Hematopoietic multipotent progenitor cell treated with erythropoietin and hydrocortisone succinate and interleukin-3 and kit ligand, for 6 days (in vitro differentiated cells): ENCODE data around the gene MAPKBP1.
"Not testable (repeated sequence)": the region's sequence is repeated elsewhere in the genome, so short reads cannot be mapped to it uniquely, and the experiment has no call there.

Source experiments
- DNase-seq: peaks from one replicate; pipeline ENCODE4 v3.0.0-alpha.2; 2015

Gene MAPKBP1

DNA sequence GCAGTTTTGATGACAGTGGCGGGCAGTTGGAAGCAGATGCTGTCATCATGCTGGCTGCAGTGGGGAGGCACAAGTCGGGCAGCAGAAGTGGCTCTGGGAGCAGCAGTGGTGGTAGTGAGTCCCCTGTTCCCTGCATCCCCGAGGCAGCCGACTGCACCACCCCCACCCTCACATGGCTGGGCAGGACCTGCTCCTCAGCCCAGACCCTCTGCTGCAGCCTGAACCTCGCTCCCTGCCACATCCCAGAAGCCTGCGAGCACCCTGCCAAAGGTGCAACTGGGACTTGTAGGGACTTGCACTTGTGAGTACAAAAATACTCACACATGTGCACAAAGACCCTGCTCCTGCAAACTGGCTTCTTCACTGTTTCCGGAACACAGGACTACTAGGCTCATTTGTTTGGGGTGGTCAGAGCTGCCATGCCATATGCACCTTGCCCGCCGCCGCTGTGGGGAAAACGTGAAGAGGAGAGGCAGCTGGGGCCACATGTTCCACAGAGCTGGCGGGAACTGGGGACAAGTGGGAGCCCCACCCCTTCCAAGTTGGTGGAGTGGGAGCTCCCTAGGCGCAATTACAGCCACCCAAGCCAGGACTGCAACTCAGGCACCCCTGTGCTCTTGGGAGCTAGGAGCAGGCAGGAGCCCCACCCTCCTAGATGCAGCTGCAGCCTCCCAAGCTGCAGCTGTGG, 55.8 kb downstream of the MAPKBP1 start:
- DNase-seq: no peak

DNA sequence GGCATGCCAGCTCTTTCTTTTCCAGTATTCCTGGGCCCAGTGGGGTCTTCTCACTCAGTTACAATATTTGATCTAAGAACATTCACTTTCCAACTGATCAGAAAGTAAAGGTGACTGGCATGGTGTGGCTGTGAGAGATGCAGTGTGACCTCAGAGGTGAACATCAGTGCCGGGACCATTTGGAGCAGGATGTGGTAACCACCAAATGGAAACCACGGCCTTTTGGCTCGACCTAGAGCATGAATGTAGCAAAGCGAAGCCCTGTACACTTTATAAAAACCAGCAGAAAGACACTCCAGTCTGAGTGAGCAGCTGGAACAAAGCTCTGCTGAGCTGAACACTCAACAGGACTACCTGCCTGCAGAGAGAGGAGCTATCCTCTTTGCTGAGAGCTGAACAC, 57.0 kb downstream of the MAPKBP1 start:
- not testable (repeated sequence) for DNase-seq

DNA sequence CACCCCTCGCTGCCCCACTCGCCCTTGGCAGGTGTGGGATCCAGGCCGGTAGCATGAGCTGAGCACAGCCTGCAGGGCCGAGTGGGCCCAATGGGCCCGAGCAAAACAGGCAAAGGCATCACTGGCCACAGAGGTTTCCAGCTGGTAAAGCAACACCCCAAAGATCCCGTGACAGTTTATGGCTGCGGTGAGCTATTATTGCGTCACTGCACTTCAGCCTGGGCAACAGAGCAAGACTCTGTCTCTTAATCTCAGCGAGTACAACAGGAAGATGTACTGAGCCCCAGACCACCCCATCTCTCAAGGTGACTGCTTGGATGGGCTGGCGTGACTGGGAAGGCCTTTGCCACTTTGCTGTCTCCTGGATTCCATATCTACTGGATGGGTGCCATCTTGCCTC, 57.9 kb downstream of the MAPKBP1 start:
- no peak for DNase-seq

DNA sequence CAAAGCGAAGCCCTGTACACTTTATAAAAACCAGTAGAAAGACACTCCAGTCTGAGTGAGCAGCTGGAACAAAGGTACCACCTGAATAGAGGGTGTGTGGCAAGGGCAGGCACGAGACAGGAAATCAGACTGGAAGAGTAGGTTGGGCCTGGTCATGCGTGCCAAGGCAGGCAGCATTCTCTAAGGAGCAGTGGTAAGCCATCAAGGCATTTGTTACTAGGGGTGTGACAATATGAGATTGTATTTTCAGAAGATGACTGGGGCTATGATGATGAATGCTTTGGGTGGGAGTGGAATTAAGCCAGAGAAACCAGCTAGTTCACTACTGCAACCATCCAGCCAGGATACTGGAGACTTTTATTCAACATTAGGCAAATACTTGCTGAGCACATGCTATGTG, 58.6 kb downstream of the MAPKBP1 start:
- DNase-seq: no peak

DNA sequence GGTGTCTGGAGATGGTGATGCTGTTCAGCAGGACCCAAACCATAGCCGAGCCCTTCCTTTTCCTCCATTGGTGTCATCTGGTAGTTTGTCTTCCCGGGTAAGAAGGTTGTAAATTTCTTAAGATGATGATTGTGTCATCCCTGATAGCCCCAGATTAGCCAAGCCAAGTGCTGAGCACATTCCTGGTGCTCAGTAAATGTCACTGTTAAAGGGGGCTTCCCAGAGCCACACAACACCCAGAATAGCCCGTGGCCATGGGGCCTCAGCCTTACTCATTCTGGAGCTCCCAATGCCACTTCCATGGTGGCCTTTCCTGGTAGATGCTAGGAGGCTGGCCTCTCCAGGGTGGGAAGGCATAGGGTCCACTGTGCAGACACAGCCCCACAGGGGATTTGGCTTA, 59.8 kb downstream of the MAPKBP1 start:
- DNase-seq: no peak

DNA sequence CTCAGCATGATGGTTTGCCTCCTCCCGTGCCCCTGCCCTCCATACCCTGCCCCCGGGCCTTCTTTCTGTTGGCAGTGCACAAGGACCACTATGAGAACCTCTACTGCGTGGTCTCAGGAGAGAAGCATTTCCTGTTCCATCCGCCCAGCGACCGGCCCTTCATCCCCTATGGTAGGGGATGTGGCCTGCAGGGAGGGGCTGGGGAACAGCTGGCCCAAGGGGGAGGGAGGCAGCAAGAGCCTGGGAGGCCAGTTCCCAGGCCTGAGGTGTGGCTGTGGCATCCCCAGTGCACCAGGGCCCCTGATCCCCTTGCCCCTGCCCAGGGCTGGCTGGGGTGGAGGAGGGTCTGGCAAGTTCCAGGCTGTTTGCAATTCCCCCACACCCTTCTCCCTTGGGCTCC, 61.8 kb downstream of the MAPKBP1 start:
- no peak for DNase-seq

DNA sequence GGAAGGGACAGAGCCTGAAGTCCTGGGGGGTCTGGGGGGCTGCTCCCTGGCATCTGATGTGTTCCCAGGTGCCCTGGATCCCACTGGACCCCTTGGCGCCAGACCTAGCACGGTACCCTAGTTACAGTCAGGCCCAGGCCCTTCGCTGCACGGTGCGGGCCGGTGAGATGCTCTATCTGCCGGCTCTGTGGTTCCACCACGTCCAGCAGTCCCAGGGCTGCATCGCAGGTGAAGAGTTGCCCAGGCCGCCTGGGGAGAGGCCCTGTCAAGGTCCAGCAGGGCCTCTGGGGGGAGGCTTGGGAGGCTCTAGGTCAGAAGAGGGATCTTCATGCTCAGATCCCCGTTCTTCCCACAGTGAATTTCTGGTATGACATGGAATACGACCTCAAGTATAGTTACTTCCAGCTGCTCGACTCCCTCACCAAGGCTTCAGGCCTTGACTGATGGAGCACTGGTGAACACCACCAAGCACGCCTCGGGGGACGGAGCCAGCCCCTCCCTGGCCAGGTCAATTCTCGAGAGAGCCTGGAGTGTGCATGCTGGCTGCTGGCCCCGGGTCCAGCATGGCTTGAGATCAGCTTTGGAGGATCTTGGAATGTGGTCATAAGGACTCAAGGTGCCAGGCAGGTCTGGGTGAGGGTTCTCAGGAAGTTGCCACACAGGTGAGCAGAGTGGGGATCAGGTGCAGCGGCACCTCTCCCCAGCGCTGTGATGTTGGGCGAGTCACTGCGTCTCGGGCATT, 62.6 kb downstream of the MAPKBP1 start:
- DNase-seq: no peak

DNA sequence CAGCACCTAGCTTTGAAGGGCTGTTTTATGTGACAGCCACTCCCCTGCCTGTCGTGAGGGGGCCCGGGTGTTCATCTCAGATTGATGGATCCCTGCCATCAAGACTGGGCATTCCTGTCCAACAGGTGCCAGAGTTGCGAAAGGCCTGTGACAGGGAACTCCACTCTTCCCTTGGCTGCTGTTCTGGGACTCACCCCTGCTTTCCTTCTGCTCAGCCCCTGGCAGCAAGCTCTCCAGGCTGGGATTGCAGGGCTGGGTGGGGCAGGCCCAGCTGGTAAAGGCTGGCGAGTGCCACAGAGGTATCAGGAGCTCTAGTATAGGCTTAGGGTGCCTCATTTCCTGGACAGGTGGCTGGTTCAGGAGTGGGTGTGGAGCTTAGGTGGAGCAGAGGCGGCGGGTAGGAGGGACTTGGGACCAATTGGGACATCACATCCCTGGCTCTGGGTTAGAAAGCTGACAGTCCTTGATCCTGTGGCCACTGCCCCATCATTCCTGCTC, 64.2 kb downstream of the MAPKBP1 start, which contains the start of gene PLA2G4B:
Gene PLA2G4B (plus strand): TSS at position 448 of the 498 bp plus-strand sequence. CDS start 67 bp downstream, outside the sequence.
- DNase-seq: no peak

DNA sequence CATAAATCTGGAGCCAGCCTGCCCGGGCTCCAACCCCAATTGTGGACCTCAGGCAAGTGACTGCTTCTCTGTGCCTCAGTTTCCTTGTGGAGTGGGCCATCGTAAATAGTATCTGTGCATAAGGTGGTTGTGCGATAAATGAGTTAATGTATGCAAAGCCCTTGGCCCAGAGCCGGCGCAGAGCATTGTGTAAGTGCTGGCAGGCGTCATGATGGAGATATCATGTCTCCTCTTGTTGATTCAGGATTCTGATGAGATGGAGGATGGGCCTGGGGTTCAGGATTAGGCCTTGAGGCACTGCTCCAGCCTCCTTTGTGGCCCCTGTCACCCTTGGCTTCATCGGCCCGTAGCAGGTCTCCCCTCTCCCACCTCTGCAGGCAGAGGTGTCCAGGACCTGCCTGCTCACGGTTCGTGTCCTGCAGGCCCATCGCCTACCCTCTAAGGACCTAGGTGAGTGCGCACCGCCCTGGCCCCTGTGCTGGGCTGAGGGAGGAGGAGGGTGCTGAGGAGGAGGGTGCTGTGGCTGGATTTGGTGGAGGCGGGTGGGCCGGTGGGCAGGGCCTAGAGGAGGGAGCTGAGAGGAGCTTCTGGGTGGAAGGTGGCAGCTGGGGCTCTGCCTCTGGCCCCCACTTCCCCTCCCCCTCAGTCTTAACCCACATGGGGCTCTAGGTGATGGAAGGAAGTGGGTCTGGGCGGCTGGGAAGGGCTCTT, 65.7 kb downstream of the MAPKBP1 start:
- no peak for DNase-seq

DNA sequence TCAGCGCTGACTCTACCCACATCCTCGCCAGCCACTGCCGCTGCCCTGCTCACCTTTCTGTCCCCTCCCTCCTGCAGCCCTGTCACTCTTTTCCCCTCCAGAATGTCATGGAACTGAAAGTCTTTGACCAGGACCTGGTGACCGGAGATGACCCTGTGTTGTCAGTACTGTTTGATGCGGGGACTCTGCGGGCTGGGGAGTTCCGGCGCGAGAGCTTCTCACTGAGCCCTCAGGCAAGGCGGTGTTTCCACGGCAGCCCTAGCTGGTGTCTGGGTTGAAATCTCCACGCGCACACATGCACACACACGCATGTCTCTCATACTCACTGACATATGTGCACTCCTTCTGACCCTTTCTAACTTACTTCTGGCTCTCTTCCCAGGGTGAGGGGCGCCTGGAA, 66.4 kb downstream of the MAPKBP1 start:
- no peak for DNase-seq

DNA sequence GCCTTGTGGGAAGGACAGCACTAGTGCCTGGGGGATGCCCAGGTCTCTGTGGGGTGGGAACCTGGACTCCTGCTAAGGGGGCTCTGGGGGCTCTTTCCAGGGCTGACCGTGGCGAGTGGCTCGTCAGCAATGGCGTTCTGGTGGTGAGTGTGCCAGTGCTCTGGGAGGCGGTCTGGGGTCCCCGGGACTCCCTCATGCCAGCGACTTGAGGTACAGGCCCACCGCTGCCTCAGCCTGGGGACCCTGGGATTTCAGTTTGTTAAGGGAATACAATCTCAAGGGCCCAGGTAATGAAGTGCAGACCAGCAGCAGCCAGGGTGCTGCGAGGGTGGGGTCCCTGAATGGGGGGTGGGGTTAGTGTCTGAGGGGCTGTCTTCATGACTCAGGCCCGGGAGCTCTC, 66.8 kb downstream of the MAPKBP1 start:
- no peak for DNase-seq

DNA sequence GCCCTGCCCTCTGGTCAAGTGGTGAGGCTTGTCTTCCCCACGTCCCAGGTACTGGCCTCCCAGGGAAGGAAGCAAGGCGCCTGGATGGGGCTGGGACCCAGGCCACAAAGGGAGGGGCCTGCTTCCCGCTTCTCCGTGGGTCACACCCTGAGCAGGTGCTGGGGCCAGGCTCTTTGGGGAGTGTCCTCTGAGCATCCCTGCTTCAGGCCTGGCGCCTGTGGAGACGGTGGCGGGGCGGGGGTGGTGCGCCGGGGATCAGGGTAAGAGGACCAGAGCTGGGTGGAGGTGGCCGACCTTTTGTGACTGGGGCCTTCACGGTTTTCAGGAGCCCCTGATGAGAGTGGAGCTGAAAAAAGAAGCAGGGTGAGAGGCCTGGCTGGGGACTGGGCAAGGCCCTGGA, 67.9 kb downstream of the MAPKBP1 start:
- no peak for DNase-seq

DNA sequence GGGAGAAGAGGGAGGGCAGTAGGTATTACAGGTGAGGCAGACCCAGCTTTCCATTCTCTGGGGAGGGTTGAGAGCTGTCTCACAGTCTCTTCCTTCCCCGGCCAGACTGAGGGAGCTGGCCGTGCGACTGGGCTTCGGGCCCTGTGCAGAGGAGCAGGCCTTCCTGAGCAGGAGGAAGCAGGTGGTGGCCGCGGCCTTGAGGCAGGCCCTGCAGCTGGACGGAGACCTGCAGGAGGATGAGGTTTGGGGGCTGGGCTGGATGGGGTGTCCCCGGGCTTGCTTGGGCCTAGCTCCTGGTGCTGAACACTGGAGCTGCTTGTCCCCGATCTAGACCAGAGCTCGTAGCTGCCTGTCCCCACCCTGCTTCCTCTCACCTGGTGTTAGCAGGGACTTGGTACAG, 69.3 kb downstream of the MAPKBP1 start:
- DNase-seq: no peak

DNA sequence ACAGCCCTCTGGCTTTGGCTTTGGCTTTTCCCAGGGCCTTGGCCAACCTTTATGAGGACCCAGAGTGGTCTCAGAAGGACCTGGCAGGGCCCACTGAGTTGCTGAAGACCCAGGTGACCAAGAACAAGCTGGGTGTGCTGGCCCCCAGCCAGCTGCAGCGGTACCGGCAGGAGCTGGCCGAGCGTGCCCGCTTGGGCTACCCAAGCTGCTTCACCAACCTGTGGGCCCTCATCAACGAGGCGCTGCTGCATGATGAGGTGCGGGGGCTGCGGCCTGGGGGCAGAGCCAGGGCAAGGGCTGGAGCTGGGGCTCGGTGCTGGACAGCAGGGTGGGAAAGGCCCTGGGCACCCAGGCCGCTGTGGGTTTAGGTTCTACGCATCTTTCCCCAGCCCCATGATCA, 70.5 kb downstream of the MAPKBP1 start:
- DNase-seq: no peak

DNA sequence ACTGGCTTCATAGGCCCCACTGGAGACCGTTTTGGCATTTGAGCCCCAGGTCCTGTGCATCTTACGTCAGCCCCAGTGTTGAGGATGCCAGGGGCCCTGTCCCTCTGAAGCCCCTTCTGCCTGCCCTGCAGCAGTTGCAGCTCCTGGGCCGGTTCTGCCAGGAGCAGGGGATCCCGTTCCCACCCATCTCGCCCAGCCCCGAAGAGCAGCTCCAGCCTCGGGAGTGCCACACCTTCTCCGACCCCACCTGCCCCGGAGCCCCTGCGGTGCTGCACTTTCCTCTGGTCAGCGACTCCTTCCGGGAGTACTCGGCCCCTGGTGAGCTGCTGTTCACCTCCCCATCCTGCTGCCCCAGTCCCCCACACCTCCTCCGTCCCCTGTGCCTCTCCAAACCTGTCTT, 72.9 kb downstream of the MAPKBP1 start:
- no peak for DNase-seq

DNA sequence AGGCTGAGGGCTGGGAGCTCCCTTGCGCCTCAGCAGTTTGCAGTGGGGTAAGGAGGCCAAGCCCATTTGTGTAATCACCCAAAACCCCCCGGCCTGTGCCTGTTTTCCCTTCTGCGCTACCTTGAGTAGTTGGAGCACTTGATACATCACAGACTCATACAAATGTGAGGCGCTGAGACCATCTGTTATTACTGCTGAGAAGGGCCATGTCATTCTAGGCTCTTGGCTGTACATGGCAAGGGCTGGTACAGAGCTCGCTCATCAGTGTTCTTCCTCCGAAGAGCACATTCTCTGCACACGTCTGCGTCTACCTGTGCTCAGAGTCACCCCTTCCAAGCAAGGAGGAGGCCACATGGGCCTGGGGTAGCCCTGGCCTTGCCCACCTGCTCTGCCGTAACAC, 73.7 kb downstream of the MAPKBP1 start:
- no peak for DNase-seq

DNA sequence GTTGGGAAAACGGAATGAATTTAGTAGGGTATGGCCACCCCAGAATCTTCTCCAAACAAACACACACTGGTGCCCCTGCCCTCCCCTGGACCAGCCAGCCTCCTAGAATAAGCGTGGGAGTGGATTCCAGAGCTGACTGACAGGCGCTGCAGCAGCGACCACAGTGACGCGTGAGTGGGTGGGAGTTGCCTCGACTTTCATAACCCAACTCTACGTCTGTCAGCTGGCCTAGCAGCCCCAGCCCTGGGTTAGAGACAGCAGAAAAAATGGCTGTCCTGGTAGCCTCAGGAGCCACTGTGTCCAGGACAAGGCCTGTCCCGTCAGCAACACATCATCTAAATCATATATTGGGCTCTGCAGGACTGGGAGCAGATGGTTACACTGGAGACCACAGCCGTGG, 74.3 kb downstream of the MAPKBP1 start:
- DNase-seq: no peak

DNA sequence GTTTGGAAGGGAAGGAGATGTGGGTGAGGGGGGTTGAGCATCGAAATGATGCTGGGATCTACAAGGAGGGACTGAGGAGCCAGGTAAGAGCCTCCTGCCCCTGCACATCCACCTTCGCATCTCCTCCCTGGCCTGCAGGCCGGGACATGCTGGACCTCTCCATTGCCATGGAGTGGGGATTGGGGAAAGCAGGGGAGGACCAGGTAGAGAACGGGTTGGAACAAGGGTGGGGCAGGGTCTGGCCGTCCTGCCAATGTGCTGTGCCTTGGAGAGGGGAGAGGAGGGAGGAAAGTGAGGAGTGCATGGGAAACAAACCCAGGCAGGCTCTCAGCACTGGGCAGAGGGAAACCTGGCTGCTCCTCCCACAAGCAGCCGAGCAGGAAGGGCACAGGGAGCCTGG, 74.9 kb downstream of the MAPKBP1 start:
- DNase-seq: no peak

DNA sequence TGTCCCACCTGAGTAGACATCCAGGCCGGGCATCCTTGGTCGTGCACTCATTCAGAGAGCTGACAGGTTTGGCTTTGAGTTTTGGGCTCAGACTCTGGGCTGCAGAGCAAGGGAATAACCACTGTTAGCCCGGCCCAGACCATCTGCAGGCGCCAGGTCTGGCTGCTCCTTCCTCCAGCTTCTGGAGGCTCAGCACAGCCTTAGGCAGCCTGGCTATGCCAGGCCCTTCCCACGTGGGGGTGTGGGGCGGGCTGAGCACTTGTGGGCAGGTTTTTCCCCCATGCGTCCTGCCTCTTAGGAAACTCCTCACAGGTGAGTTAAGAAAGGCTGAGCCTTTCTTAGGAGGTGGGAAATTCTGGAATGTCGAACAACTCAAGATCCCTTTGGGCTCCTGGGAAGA, 75.6 kb downstream of the MAPKBP1 start:
- DNase-seq: no peak

DNA sequence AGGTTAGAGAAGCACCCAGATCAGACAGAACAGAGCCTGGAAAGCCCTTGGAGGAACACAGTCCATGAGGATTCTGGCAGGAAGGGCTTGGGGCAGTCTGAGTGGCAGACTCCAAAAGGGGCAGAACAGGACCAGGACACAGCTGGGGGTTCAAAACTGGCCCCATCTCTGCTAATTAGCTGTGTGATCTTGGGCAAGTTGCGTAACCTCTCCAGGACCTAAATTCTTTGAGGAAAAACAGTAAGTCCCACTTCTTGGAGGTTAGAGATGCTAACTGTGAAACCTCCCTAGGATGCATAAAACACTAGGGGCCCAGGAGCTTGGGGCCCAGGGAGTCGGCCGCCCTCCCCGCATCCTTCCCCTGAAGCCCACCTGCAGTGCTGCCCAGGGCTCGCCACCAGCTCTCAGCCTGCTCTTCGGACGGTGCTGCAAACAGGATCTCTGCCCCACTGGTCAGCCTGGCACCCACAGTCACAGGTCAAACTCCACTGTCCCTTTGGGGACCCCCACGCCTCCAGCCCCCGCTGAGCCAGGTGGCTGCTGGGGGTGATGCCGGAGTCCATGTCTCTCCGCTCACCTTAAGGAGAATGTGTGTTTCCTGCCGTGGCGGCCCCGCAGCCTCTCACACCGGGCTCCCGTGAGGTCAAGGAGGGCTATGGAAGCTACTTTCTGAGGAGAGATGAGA, 76.3 kb downstream of the MAPKBP1 start:
- DNase-seq: no peak

DNA sequence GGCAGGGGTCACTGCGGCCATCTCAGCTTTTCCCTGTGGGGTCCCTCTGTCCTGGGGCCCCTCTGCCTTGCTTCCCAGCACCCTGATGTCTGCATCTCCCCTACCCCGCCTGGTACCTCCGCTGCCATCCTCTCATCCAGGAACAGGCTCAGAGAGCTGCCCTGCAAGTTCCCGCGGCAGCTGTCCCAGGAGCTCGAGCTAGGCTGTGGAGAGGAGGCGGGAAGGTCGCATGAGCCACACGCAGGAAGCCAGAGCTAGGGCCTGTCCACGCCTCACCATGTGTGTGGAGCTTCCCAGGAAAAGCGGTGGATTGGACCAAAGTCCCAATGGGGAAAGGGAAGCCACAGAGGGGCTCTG, 76.9 kb downstream of the MAPKBP1 start:
- no peak for DNase-seq

DNA sequence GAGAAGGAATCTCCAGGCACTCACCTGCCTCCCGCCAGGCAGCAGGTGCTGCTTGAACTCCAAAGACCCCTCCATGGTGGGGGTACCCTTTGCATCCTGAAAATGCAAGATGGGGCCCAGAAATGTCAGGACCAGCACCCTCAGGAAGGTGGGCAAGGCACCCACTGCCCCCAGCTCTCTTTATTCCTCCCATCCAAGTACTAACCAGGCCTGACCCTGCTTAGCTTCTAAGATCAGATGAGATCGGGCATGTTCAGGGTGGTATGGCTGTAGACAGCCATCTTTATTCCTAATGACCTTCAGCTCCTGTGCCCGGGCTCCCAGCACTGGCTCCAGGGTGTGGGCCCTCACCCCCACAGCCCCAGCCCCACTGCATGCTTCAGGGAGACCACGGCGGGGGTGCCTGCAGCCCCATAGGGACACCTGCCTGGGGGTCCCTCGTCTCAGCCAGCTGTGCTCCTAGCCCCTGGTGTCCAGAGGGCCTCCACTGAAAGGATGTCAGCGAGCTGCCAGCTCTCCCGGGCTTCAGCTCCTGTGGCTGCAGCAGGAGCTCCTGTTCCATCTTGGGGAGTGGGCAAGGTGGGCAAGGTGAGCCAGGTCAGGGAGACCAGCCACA, 77.6 kb downstream of the MAPKBP1 start:
- no peak for DNase-seq
